ENCODE data around the gene CCNI.

The CCNI gene, protein sequence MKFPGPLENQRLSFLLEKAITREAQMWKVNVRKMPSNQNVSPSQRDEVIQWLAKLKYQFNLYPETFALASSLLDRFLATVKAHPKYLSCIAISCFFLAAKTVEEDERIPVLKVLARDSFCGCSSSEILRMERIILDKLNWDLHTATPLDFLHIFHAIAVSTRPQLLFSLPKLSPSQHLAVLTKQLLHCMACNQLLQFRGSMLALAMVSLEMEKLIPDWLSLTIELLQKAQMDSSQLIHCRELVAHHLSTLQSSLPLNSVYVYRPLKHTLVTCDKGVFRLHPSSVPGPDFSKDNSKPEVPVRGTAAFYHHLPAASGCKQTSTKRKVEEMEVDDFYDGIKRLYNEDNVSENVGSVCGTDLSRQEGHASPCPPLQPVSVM

DNA sequence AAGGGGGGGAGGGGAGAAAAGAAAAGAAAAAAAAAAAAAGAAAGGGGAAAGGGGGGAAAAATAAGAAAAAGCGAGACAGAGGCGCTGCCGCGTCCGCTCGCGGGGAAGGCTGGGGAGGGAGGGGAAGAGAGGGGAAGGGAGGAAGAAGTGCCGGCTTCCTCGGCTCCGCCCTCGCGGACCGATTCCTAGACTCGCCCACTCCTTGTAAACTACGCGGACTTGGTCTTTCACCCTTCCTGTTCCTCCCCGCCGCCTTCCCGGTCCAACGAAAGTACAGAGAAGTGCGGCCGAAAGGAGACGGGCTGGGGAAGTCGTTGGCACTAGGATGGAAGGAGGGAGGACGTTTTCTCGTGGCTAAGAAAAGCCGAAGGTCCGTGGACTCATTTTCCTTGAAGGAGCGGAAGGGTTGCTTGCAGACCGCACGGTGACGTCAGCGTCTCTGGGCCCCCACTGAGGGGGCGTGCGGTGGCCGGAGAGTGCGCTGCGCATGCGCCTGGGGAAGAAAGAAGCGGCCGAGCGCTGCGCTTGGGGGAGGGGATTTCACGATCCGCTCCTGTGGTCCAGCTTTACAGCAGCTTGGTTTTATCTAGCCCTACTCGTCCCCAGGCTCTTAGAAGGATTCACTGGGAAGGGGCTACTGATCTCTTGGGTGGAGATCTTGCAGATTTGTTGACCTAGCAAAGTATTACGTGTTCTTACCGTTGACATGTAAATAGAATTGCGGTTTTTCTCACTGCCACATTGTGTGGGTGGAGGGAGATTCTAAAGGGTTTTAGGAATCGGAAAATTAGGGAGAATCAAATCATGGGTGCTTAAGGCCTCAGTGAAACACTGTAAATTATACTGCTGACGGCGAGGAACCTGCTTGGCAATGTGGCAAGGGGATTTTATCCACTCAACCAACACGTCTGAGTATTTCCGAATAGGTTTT lies at the start of gene CCNI:
TSS of gene CCNI (minus strand) at position 121 of the 931 bp plus-strand sequence. CDS start 9,627 bp downstream, outside the sequence.
- H3K27ac ChIP-seq, result peak within 1 kb of the TSS; percentile 99
- no peaks in the 10 kb centered on the region for H3K9me3 ChIP-seq (ENCODE audit: control insufficient read depth, low read length)
- H3K4me2 ChIP-seq (ENCODE audit: low read length), result peak within 1 kb of the TSS; percentile 97
- H3K79me2 ChIP-seq, result no peaks in the 10 kb centered on the region
- H3K36me3 ChIP-seq (ENCODE audit: control insufficient read depth, insufficient read depth, low read length), result no peaks in the 10 kb centered on the region
- H3K4me1 ChIP-seq, result no peaks in the 10 kb centered on the region
- peak within 1 kb of the TSS; percentile 92 for H2AFZ ChIP-seq
- peak within 1 kb of the TSS; percentile 78 for H3K4me3 ChIP-seq (ENCODE audit: low read depth, low read length)
- TF ChIP-seq, protein P1, sequence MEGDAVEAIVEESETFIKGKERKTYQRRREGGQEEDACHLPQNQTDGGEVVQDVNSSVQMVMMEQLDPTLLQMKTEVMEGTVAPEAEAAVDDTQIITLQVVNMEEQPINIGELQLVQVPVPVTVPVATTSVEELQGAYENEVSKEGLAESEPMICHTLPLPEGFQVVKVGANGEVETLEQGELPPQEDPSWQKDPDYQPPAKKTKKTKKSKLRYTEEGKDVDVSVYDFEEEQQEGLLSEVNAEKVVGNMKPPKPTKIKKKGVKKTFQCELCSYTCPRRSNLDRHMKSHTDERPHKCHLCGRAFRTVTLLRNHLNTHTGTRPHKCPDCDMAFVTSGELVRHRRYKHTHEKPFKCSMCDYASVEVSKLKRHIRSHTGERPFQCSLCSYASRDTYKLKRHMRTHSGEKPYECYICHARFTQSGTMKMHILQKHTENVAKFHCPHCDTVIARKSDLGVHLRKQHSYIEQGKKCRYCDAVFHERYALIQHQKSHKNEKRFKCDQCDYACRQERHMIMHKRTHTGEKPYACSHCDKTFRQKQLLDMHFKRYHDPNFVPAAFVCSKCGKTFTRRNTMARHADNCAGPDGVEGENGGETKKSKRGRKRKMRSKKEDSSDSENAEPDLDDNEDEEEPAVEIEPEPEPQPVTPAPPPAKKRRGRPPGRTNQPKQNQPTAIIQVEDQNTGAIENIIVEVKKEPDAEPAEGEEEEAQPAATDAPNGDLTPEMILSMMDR (IDR thresholded peaks at IDR 0.05), result no peak
- H3K27me3 ChIP-seq (ENCODE audit: control insufficient read depth, insufficient read depth, low read length), result no peaks in the 10 kb centered on the region
- H3K9ac ChIP-seq, result peak within 1 kb of the TSS; percentile 80

DNA sequence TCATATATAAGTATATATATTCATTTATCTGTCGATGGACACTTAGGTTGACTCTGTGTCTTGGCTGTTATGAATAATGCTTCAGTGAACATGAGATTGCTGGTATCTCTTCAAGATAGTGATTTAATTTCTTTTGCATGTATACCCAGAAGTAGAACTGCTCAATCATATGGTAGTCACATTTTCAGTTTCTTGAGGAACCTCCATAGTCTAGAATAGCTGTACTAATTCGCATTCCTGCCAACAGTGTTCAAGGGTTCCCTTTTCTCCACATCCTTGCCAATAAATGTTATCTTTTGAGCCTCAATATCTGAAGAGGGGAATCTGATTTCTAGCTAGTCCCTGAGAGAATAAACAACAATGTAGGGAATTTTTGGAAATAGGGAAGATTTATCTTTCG lies 48.8 kb upstream of the CCNI start:
- Histone ChIP-seq H3K9me3 (ENCODE audit: control insufficient read depth, low read length) (no peaks in the 10 kb centered on the region), H3K27me3 (ENCODE audit: control insufficient read depth, insufficient read depth, low read length) (no peaks in the 10 kb centered on the region), H3K4me2 (ENCODE audit: low read length) (no peak overlapping the region), H3K79me2 (no peaks in the 10 kb centered on the region), H2AFZ (no peak overlapping the region), H3K4me3 (ENCODE audit: low read depth, low read length) (no peak overlapping the region), H3K4me1 (no peaks in the 10 kb centered on the region), H3K36me3 (ENCODE audit: control insufficient read depth, insufficient read depth, low read length) (no peaks in the 10 kb centered on the region), H3K27ac (no peak overlapping the region), H3K9ac (no peak overlapping the region)
- TF ChIP-seq, protein P1 (IDR thresholded peaks at IDR 0.05), result no peak

DNA sequence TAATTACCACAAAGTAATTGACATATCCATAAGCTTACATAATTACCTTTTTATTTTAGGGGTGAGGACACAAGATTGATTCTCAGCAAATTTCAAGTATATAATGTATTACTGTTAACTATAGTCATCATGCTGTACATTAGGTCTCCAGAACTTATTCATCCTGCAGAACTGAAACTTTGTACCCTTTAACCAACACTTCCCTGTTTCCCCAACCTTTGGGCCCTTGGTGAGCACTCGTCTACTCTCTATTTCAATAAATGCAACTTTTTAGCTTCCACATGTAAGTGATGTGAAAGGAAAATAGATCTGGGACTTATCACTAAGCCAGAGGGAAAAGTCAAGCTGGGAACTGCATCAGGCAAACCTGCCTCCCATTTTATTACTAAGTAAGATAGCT lies 47.6 kb upstream of the CCNI start:
- TF ChIP-seq, protein P1 (IDR thresholded peaks at IDR 0.05), result no peak
- no peaks in the 10 kb centered on the region for H3K4me1 ChIP-seq
- H2AFZ ChIP-seq, result no peak overlapping the region
- no peak overlapping the region for H3K9ac ChIP-seq
- no peaks in the 10 kb centered on the region for H3K27me3 ChIP-seq (ENCODE audit: control insufficient read depth, insufficient read depth, low read length)
- no peaks in the 10 kb centered on the region for H3K36me3 ChIP-seq (ENCODE audit: control insufficient read depth, insufficient read depth, low read length)
- H3K27ac ChIP-seq, result no peak overlapping the region
- H3K4me2 ChIP-seq (ENCODE audit: low read length), result no peak overlapping the region
- no peaks in the 10 kb centered on the region for H3K9me3 ChIP-seq (ENCODE audit: control insufficient read depth, low read length)
- H3K79me2 ChIP-seq, result no peaks in the 10 kb centered on the region
- no peak overlapping the region for H3K4me3 ChIP-seq (ENCODE audit: low read depth, low read length)

DNA sequence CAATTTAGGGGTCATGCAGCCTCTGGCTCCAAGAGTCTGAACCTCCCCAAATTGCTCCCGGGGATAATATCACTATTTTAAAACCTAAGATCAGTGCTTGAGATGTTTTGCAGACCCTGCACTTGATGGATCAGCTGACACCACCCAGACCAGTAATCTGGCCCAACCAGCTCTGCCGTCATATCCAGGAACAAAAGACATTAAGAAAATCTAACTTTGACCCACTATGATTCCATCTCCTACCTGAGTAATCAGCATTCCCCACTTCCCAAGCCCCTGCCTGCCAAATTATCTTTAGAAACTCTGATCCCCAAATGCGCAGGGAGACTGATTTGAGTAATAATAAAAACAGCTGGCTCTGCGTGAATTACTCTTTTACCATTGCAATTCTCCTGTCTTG lies 46.9 kb upstream of the CCNI start:
- H3K4me2 ChIP-seq (ENCODE audit: low read length), result no peak overlapping the region
- no peaks in the 10 kb centered on the region for H3K9me3 ChIP-seq (ENCODE audit: control insufficient read depth, low read length)
- no peaks in the 10 kb centered on the region for H3K79me2 ChIP-seq
- TF ChIP-seq, protein P1 (IDR thresholded peaks at IDR 0.05), result no peak
- no peak overlapping the region for H2AFZ ChIP-seq
- no peaks in the 10 kb centered on the region for H3K27me3 ChIP-seq (ENCODE audit: control insufficient read depth, insufficient read depth, low read length)
- H3K9ac ChIP-seq, result no peak overlapping the region
- no peak overlapping the region for H3K27ac ChIP-seq
- no peak overlapping the region for H3K4me3 ChIP-seq (ENCODE audit: low read depth, low read length)
- no peaks in the 10 kb centered on the region for H3K4me1 ChIP-seq
- no peaks in the 10 kb centered on the region for H3K36me3 ChIP-seq (ENCODE audit: control insufficient read depth, insufficient read depth, low read length)
